Type B pancreatic cell (in vitro differentiated cells): ENCODE measurements around the gene PORCN. TPM values are rescaled to one million over a fixed set of nuclear protein-coding genes. Genes with fewer than 3 reads are reported as not detected.

Experiments
- DNase-seq: peaks from one replicate; pipeline ENCODE4 v3.0.0; 2021; ENCODE audit warnings: mixed read lengths; ENCODE audit not compliant: unreplicated experiment; ENCODE audit errors: extremely low spot score
- H3K27ac Mint-ChIP-seq: 2 replicates; pipeline ENCODE4 v1.8.0; 2021; ENCODE audit warnings: mild to moderate bottlenecking, mixed read lengths
- H3K27me3 Mint-ChIP-seq: 2 replicates; pipeline ENCODE4 v1.8.0; 2021; ENCODE audit warnings: mixed read lengths
- H3K36me3 Mint-ChIP-seq: 2 replicates; pipeline ENCODE4 v1.8.0; 2021; ENCODE audit warnings: mixed read lengths
- H3K4me1 Mint-ChIP-seq: one replicate; pipeline ENCODE4 v1.8.0; 2021; ENCODE audit warnings: mixed read lengths; ENCODE audit not compliant: unreplicated experiment
- H3K4me3 Mint-ChIP-seq: 2 replicates; pipeline ENCODE4 v1.8.0; 2021; ENCODE audit warnings: mild to moderate bottlenecking, mixed read lengths
- H3K9me3 Mint-ChIP-seq: 2 replicates; pipeline ENCODE4 v1.8.0; 2021; ENCODE audit warnings: mixed read lengths
- total RNA-seq: library from RNA; stranded (reverse); gene quantifications from 2 replicates; pipeline ENCODE4 v1.2.1, GENCODE V29; 2021; ENCODE audit warnings: low replicate concordance
- TF ChIP-seq, protein P1 (sequence below): fragments of 200-600 bp; sonication (generic); conservative IDR thresholded peaks from 2 replicates; pipeline ENCODE4 v1.5.0; 2021; ENCODE audit warnings: antibody characterized with exemption, mild to moderate bottlenecking

PORCN gene
- total RNA-seq, 1 donor from 2014 or later = 10.0 TPM

DNA sequence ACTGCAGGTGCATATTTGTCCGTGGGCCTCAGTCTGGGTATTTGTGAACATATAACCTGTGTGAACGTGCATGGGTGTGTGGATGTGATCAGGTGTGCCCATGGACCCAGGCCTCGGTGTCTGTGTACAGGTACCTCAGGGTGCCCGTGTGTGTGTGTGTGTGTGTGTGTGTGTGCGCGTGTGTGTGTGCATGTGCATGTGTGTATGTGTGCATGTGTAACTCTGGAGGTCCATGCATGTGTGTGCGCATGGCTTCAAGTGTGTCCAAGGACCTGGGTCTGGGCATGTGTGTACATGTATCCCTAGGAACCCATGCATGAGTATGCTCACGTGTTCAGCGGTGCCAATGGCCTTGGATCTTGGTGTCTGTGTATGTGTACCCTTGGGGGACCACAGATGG lies 17.0 kb upstream of the PORCN start:
- H3K27ac Mint-ChIP-seq = peak overlapping the region; percentile 8
- no peak for DNase-seq
- no peaks in the 10 kb centered on the region for H3K4me1 Mint-ChIP-seq
- H3K9me3 Mint-ChIP-seq = no peaks in the 10 kb centered on the region
- peaks cover 4% of the 10 kb centered on the region for H3K36me3 Mint-ChIP-seq
- TF ChIP-seq, protein P1, sequence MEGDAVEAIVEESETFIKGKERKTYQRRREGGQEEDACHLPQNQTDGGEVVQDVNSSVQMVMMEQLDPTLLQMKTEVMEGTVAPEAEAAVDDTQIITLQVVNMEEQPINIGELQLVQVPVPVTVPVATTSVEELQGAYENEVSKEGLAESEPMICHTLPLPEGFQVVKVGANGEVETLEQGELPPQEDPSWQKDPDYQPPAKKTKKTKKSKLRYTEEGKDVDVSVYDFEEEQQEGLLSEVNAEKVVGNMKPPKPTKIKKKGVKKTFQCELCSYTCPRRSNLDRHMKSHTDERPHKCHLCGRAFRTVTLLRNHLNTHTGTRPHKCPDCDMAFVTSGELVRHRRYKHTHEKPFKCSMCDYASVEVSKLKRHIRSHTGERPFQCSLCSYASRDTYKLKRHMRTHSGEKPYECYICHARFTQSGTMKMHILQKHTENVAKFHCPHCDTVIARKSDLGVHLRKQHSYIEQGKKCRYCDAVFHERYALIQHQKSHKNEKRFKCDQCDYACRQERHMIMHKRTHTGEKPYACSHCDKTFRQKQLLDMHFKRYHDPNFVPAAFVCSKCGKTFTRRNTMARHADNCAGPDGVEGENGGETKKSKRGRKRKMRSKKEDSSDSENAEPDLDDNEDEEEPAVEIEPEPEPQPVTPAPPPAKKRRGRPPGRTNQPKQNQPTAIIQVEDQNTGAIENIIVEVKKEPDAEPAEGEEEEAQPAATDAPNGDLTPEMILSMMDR = no peak
- H3K4me3 Mint-ChIP-seq = no peak overlapping the region
- no peaks in the 10 kb centered on the region for H3K27me3 Mint-ChIP-seq

GRCh38 chrX:48492293-48492910 lies 16.4 kb upstream of the PORCN start:
- Mint-ChIP-seq H3K4me1 (no peaks in the 10 kb centered on the region), H3K9me3 (no peaks in the 10 kb centered on the region), H3K36me3 (peaks cover under 1% of the 10 kb centered on the region), H3K27me3 (no peaks in the 10 kb centered on the region), H3K27ac (peak overlapping the region; percentile 8), H3K4me3 (no peak overlapping the region)
- TF ChIP-seq, protein P1 = no peak
- DNase-seq = no peak

- no peak overlapping the region for H3K27ac Mint-ChIP-seq
- no peaks in the 10 kb centered on the region for H3K27me3 Mint-ChIP-seq
- no peak overlapping the region for H3K4me3 Mint-ChIP-seq
- DNase-seq = no peak
- TF ChIP-seq, protein P1 = peak; percentile 60
- H3K4me1 Mint-ChIP-seq = no peaks in the 10 kb centered on the region
- H3K9me3 Mint-ChIP-seq = no peaks in the 10 kb centered on the region
- H3K36me3 Mint-ChIP-seq = no peaks in the 10 kb centered on the region
Measured at GRCh38 chrX:48493890-48494364, 14.9 kb upstream of the PORCN start.

DNA sequence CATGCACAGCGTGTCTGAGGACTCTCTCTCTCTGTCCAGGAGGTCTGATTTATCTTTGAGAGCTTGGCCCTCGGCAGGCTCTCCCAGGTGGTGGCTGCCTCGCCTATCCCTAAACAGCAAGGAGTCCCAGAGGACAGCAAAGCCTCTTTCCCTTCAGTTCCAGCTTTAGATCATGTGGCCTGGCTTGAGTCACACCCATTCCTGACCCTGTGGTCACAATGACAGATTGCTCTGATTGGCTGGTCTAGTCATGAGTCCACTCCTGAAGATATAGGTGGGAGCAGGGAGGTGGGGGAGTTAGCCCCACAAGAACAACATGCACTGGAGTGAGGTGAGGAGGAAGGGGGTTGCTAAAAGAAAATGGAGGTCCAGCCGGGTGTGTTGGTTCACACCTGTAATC lies 12.1 kb upstream of the PORCN start:
- TF ChIP-seq, protein P1 = no peak
- no peaks in the 10 kb centered on the region for H3K9me3 Mint-ChIP-seq
- H3K27ac Mint-ChIP-seq = no peak overlapping the region
- H3K4me3 Mint-ChIP-seq = no peak overlapping the region
- H3K4me1 Mint-ChIP-seq = no peaks in the 10 kb centered on the region
- no peaks in the 10 kb centered on the region for H3K27me3 Mint-ChIP-seq
- H3K36me3 Mint-ChIP-seq = no peaks in the 10 kb centered on the region
- DNase-seq = no peak

- Mint-ChIP-seq H3K36me3 (no peaks in the 10 kb centered on the region), H3K27ac (no peak overlapping the region), H3K27me3 (no peaks in the 10 kb centered on the region), H3K9me3 (no peaks in the 10 kb centered on the region), H3K4me1 (no peaks in the 10 kb centered on the region), H3K4me3 (no peak overlapping the region)
- no peak for DNase-seq
- TF ChIP-seq, protein P1 = no peak
Measured at GRCh38 chrX:48497871-48498270, 10.9 kb upstream of the PORCN start.
